Neutrophil (primary cell): ENCODE results near the gene SLC4A7.

Source experiments
- H3K27ac ChIP-seq: fragments of 200-600 bp; sonication (generic); 2 replicates; pipeline ENCODE4 v1.5.1; 2016; ENCODE audit warnings: mild to moderate bottlenecking, moderate library complexity
- H3K27me3 ChIP-seq: fragments of 200-600 bp; sonication (generic); 2 replicates; pipeline ENCODE4 v1.6.0; 2016; ENCODE audit warnings: mild to moderate bottlenecking
- H3K36me3 ChIP-seq: fragments of 200-600 bp; sonication (generic); 2 replicates; pipeline ENCODE4 v1.5.1; 2017
- H3K4me1 ChIP-seq, 2 experiments: fragments of 200-600 bp in 1 of 2; sonication (generic) in 1 of 2; 1 replicate in 1 of 2; 2 replicates in 1 of 2; pipeline versions ENCODE4 v1.5.1 to v1.6.1; 2013 to 2016; ENCODE audit warnings: low read depth in 1 of 2, low read length in 1 of 2, mild to moderate bottlenecking in 1 of 2, moderate library complexity in 1 of 2; ENCODE audit not compliant: control insufficient read depth in 1 of 2, insufficient read depth in 1 of 2
- H3K4me3 ChIP-seq, 2 experiments: fragments of 200-600 bp in 1 of 2; sonication (generic) in 1 of 2; 1 replicate in 1 of 2; 2 replicates in 1 of 2; pipeline ENCODE4 v1.5.1; 2013 to 2016; ENCODE audit warnings: low read depth in 1 of 2, low read length in 1 of 2, mild to moderate bottlenecking in 1 of 2, moderate library complexity in 1 of 2
- H3K9me3 ChIP-seq: fragments of 200-600 bp; sonication (generic); 2 replicates; pipeline ENCODE4 v1.5.1; 2016
- TF ChIP-seq, protein P1 (sequence below): fragments of 200-600 bp; sonication (generic); IDR thresholded peaks from 2 replicates; pipeline ENCODE4 v1.5.1; 2016; ENCODE audit warnings: antibody characterized with exemption

SLC4A7 gene

DNA sequence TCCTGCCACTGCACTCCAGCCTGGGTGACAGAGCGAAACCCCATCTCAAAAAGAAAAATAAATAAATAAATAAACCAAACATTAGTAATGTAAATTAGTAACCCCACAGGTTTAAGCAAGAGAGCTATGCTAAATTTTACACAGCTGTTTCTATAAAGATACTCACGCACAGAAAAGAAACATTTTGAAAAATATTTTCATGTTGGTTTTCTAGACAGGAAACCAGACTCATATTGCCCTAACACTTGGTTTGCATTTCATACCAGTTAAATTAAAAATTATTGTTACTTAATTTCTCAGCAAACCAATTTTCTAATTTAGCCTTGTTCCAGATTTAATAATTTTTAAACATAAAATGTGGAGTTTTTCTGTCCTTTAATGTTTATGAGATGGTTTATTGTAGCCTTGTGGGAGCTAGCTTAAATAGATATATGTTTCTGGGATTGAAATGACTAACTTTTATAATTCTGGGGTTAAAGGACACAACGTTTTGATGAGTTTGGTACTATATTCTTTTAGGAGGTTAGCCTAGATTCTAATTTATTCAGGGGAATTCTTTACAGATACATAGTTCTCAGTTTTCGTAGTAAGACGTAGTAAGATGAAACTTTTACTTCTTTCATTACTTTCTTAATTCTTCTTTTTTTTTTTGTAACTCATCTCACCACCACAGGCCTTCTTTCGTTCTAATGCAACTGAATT is 42.6 kb upstream of the SLC4A7 start:
- H3K27me3 ChIP-seq = no peaks in the 10 kb centered on the region
- no peak overlapping the region for H3K27ac ChIP-seq
- TF ChIP-seq, protein P1, sequence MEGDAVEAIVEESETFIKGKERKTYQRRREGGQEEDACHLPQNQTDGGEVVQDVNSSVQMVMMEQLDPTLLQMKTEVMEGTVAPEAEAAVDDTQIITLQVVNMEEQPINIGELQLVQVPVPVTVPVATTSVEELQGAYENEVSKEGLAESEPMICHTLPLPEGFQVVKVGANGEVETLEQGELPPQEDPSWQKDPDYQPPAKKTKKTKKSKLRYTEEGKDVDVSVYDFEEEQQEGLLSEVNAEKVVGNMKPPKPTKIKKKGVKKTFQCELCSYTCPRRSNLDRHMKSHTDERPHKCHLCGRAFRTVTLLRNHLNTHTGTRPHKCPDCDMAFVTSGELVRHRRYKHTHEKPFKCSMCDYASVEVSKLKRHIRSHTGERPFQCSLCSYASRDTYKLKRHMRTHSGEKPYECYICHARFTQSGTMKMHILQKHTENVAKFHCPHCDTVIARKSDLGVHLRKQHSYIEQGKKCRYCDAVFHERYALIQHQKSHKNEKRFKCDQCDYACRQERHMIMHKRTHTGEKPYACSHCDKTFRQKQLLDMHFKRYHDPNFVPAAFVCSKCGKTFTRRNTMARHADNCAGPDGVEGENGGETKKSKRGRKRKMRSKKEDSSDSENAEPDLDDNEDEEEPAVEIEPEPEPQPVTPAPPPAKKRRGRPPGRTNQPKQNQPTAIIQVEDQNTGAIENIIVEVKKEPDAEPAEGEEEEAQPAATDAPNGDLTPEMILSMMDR = no peak
- H3K4me1 ChIP-seq = no peaks in the 10 kb centered on the region
- H3K4me3 ChIP-seq = no peak overlapping the region
- no peaks in the 10 kb centered on the region for H3K9me3 ChIP-seq
- H3K36me3 ChIP-seq = no peaks in the 10 kb centered on the region

DNA sequence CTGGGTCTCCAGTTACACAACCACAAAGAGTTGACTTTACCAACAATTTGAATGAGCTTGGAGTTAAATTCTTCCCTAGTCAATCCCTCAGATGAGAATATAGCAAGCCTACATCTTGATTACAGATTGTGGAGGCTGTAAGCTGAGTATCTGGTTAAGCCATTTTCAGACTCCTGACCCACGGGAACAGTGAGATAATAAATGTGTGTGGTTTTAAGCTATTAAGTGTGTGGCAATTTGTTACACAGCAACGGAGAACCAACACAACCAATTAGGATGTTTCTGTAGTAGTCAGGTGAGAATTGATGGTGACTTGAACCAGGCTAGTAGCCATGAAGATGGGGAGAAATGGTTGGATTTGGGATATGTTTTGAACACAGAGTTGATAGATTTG is 37.7 kb upstream of the SLC4A7 start:
- TF ChIP-seq, protein P1 = no peak
- H3K27me3 ChIP-seq = no peaks in the 10 kb centered on the region
- no peak overlapping the region for H3K4me3 ChIP-seq
- no peaks in the 10 kb centered on the region for H3K36me3 ChIP-seq
- no peaks in the 10 kb centered on the region for H3K9me3 ChIP-seq
- no peak overlapping the region for H3K27ac ChIP-seq
- no peaks in the 10 kb centered on the region for H3K4me1 ChIP-seq

DNA sequence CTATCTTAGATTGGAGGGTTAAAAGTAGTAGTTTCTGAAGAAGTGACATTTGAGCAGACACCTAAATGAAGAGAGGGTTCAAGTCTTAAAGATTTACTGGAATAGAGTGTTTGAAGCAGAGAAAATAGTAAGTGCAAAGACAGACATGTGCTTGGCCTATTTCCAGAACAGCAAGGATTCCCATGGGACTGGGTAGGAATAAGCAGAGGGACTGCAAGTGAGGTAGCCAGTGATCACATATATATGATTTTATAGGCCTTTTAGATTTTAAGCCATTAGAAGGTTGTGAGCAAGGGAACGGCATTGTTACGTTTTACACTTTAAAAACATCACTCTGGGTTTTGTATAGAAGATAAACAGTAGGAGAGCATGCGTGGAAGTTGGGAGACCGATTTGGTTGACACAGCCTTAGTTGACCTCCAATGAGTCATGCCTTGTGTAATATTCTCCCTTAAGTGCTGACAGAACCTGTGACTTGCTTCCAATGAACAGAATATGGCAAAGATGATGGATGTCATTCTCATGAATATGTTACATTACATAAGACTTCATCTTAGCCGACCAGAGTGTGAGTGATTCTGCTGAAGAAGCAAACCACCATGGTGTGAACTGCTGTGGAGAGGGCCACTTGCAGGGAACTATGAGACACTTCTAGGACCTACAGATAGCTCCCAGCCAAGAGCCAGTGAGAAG is 37.1 kb upstream of the SLC4A7 start:
- Histone ChIP-seq H3K36me3 (no peaks in the 10 kb centered on the region), H3K4me3 (no peak overlapping the region), H3K4me1 (no peaks in the 10 kb centered on the region), H3K27ac (no peak overlapping the region), H3K27me3 (no peaks in the 10 kb centered on the region), H3K9me3 (no peaks in the 10 kb centered on the region)
- TF ChIP-seq, protein P1 = no peak

DNA sequence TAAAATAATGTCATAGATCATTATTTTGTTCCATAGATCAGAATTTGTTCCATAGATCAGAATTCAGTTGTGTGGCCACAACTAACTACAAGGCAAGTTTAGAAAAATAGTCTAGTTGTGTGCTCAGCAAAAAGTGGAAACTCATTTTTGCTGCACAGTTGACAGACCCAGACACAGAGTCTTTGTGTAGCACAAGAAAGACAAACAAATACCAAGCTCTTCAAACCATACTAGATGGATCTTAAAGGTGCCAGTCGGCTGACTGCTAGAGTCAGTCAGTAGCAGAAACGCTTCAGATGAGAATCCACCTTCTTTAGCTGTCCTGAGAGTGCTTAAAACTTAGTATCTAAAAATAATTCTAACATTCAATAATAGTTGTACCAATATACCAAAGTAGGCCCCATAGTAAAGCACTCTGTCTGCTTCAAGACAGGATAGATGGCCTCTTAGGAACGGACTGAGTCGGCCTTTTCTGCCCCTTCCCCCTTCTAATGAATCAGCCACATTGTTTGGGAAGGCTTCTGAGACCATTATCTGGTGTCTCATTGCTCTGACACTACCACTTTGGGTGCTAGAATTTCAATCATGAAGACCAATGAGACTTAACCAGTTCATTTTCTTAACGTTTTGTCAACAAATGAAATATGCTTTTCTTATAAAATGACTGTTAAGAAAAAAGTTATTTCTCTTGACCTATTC is 27.7 kb upstream of the SLC4A7 start:
- Histone ChIP-seq H3K27me3 (no peaks in the 10 kb centered on the region), H3K4me1 (peaks cover 3 to 8% of the 10 kb centered on the region in 2 experiments), H3K9me3 (no peaks in the 10 kb centered on the region), H3K4me3 (no peak overlapping the region), H3K36me3 (no peaks in the 10 kb centered on the region), H3K27ac (no peak overlapping the region)
- TF ChIP-seq, protein P1 = no peak

DNA sequence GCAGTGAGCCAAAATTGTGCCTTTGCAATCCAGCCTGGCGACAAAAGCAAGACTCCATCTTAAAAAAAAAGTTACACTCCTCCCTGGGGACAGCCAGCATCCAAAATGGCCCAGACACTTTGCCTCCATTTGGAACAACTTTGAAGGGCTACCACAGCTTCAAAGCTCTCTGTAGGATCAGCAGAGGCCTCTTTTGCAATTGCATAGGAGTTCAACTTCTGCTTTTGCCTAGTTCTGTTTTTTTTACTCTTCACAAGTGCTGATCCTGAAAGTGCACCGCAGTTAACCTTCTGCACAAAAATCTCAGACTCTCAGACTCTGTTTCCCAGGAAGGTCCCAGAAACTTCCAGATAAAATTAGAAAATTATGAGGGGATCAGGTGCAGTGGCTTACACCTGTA is 25.2 kb upstream of the SLC4A7 start:
- H3K4me3 ChIP-seq = no peak overlapping the region
- H3K27ac ChIP-seq = peak overlapping the region; percentile 51
- H3K9me3 ChIP-seq = no peaks in the 10 kb centered on the region
- TF ChIP-seq, protein P1 = no peak
- H3K4me1 ChIP-seq = peaks cover 3 to 8% of the 10 kb centered on the region in 2 experiments
- no peaks in the 10 kb centered on the region for H3K36me3 ChIP-seq
- no peaks in the 10 kb centered on the region for H3K27me3 ChIP-seq
